Measurements from ENCODE around the gene NDC1.

NDC1 gene

DNA sequence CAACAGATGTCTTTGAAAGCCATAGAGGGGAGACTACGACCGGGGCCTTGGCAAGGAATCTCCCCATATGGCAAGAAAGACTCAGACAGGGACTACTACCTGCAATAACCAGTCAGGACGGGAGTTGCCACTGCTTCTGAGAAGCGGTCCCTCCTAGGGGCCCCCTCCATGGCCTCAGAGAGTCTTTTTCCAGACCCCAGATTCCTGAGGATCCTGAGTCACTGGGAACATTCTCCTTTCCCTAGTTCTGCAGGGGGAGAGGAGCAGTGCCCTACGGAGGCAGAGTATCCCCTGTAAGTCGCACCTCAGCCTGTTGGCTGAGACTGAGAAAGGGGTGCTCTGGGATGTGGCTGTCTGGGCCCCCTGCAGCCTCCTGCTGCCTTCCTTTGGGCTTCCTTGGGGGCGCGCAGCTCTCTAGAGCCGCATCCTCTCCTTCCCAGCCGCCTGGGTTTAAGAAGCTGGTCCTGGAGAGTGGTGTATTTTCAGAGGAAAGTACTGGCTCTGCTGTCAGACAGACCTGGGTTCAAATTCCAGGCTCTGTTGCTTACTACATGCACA, 107.0 kb downstream of the NDC1 start:
- no peak for DNase-seq (ENCODE audit: low read depth)

DNA sequence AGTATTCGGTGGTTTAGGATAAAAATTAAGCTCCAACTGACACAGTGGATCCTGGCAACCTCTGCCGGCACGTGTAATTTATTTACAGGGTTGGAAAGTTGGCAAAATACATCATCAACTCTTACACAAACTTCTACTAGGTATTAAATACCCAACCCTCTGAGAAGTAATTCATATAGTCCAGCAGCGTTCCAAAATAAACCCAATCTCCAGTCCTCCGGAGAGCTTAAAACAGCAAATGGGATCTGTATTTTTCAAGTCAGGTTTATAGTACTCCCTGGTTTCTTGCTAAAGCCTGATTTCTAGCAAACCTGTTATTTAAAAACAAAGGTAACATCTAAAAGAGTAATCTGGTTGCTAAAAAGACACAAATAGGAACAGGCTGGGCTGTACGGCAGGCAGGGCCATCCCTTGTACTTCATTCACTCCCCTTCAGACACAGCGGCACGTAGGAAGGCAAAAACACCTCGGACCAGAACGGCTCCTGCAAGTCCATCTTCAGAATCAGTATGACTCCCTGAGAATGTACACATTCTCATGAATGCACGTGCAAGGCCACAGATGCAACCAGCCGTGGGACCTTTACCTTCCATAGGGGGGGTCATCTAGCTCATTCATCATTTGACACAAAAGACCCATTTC, 107.8 kb downstream of the NDC1 start:
- no peak for DNase-seq (ENCODE audit: low read depth)

DNA sequence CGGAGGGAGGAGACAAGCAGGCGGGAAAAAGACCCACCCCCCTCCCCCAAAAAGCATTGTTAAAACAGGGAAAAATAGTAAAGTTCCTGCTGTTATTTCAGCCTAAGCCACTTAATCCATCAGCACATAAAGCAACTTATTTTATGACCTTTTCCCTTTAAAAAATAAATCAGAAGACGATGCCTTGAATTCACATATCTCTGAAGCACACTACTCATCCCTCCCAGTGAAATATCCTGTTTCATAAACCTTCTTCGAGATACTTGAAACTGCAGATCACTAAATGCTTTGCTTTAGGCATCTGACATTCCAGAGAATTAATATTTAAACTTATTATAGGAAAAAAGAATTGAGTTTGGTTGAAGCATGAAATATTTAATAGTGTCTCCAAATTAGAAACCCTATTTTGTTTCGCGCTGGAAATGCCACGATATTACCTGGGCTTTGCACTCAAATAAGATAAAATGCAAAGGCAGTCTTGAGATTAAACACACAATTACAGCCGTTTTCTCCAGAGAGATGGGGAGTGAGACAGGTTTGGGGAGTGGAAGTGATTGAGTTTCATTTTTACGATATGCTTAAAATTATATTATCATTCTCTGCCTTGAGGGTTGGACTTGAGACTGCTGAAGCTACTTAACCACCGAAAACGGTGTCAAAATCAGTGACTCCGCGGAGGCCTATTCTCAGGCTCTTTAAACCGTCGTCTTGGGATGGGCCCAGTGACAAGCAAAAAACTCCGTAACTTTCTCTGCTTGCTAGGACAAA, 108.5 kb downstream of the NDC1 start:
- no peak for DNase-seq (ENCODE audit: low read depth)

DNA sequence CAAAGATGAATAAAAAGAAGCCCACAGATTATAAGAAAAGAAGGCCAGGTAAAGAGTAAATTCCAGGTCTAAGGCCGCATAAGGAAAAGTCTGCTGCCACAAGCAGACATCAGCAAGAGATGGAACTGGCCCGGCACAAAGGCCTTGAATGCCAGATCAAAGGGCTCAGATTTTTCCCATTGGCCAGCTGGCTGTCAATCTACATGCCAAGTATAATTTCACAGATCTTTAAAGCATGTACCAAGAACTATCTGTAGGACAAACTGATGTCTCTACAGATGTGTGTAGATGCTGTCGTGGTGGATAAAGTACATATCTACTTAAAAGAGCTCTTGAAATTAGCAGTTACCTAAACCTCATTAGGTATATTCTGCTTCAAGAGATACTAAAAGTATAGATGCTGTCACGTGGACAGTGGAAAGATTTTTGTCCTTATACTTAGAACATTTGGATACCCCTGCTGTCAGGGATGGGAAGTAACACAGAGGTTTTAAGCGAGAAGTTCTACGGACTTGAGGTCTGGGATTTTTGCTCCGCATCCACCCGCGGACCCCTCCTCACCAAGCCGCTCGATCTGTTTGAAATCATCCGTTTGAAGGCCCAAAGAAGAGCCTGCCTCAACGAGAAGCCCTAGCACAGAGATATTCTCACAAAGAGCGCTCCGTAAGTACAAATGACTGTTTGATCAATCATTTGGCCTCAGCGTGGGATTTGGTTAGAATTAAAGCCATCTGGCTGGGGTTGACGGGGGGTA, 109.2 kb downstream of the NDC1 start:
- DNase-seq (ENCODE audit: low read depth): no peak

DNA sequence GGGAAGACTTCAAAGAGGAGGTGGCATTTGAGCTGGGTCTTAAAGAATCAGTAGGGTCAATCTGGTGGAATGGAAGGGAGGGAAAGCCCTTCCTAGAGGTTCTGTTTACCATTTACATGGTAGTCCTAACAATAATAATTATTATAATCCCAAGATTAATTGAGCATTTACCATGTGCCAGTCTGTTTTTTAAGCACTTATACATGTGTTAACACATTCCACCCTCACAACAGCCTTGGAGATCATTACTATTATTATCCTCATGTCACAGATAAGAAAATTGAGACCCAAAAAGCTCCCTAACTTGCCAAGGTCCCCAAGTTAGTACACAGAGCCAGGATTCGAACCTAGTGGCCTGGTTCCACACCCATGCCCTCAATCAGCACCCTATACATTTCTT, 109.9 kb downstream of the NDC1 start:
- no peak for DNase-seq (ENCODE audit: low read depth)

DNA sequence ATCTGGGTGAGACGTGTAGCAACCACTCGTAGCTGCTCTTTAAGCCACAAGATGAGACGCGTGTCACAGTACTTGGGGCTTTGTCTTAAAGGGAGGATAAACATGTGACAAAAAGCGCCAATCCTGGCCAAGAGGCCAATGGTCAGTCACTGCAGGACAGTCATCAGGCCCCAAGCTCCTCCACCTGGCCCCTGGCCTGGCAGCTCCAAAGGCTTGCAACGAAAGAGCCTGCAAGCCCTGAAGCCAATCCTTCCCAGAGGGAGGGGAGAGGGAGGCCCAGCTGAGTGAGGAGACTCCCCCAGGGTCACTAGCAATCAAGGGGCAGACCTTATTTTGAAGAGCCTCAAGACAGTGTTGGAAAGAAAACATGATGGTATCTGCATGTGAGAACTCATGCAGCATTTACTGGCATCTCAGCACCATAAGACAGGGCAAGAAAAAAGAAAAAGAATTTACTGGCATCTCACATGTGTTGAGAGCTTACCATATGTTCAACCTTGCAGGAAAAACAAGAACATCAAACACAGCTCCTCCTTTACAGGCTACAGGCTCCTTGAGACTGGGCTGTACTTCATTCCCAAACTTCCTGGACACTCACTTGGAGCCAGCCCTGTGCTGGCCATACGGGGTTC, 110.5 kb downstream of the NDC1 start:
- DNase-seq (ENCODE audit: low read depth): no peak

DNA sequence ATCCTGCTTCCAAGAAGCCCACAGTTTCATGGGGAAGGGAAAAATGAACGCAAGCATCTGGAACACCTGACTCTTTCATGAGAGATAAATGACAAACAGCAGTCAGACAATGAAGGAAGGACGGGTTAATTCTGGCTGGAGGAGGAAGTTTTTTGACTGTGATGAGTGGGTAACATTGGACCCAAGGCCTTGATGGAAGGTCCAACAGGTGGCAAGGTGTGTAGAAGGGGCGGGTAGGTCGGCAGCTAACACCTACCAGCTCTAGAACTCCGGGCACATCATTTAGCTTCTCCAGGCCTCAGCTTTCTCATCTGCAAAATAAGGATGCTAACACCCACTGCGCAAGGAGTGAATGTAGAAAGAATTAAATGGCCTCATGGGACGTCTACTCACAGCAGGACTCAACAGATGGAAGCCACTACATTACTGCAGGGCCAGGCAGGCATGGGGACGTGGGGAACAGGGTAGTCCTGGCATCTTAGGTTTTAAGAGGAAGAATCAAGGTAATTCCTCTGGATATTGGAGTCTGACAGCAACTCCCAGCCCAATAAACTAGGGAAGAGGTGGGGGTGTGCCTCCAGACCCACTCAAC, 112.0 kb downstream of the NDC1 start:
- no peak for DNase-seq (ENCODE audit: low read depth)

DNA sequence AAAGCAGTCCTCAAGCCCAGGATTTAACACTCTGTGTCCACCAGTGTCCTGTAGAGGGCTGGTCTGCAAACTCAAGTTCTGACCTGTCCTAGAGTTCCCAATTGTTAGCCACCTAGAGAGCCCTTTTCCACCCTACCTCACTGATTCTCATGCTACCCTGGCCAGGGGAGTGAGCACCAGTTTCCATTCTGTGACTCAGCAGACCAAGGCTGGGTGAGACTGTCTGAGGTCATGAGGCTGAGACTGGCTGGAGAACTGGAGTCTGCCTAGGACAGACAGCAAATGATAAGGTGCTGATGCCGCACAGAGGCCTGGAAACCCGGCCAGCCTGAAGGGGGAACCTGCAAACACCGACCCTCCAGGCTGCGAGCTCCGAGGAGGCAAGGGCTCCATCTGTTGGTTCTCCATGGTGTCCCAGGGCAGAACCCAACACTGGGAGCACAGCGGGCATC, 112.8 kb downstream of the NDC1 start:
- DNase-seq (ENCODE audit: low read depth): peak; percentile 49

DNA sequence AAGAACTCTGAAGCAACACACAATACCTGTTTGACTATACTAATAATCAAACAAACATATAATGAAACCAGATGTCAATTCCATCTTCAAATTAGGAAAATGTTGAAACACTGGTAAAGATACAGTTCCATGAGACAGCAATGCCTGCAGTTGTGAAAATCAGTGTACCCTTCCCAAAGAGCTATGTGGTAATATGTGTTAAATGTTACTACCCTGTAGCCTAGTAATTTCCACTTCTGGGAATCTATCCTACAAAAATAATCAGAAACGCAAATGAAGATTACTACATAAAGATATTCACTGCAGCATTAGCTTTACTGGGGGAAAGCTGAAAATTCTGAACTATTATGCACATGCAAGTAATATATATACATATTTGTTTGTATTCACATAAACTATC, 116.1 kb downstream of the NDC1 start:
- DNase-seq (ENCODE audit: low read depth): no peak

DNA sequence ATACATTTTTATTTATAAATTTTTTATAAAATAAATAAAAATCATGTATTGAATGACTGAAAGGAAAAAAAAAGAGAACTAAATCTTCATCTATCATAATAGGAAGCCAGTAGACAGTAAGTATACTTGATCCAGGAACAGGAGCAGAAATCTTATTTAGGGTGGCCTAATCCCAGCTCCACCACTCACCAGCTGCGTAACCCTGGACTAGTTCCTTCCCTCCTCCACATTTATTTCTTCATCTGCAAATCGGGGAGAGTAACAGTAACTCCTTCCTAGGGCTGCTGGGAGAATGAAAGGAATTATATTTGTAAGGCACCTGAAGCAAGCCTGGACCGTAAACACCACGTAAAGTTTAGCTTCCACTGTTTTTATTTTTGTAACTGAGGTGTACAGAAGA, 117.0 kb downstream of the NDC1 start:
- no peak for DNase-seq (ENCODE audit: low read depth)

DNA sequence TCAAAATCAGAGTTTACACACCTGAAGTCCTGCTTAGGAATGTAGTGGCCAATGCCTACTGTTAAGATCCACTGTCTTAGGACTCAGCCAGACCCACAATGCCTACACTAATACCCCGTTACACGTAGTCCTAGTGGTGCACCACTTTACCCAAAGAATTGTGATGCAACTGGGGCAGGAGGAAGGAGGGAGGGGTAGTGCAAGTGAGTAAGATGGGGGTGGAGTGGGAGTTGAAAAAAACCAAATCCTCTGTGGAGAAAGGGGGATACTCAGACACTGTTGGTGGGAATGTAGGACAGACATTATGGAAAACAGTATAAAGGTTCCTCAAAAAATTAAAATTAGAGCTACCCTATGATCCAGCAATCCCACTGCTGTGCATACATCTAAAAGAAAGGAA, 118.6 kb downstream of the NDC1 start:
- DNase-seq (ENCODE audit: low read depth): no peak

DNA sequence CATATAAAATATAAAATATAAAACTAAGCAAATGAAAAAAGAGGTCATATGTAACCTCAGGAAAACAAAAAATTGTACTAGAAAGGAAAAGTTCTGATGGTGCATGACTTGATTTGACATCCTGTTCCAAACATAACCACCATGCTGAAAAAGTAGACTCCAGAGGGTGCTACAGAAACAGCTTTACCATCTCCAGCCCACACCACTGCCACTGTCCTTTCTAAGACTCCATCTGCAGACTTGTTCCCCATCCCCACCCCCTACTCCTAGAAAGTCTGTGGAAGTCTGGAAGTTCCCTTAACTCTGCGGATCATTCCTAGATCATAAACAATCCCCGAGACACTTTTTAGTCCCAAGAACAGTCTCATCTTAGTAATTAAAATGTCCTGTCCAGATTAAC, 119.7 kb downstream of the NDC1 start:
- no peak for DNase-seq (ENCODE audit: low read depth)

DNA sequence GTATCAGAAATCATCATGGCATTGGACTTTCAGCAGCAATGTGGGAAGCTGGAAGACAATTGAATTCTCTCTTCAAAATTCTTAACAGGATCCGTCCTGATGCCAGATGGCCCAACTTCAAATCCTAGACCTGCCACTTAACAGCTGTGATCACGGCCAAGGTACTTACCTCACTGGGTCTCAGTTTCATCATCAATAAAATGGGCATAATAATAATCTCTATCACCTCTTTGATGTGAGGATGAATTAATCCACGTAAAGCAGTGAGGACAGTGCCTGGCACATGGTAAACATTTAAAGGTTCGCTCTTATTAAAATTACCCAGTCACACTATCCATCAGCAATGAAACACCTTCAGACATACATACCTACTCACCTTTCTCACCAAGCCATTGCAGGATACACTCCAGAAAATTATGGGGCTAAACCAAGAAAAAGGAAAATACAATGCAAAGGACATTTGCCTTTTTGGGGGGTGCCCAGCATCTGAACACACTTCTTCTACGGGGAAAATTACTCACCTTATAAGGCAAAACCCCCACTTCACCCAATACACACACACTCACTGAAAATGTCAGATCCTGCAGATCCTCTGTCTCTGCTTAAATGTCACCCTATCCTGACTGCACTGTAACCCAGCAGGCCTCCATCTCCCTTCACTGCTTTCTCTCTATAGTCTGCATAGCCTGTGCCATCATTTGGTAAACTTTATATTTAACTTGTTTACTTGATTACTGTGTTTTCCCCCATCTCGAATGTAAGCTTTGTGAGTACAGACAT, 120.9 kb downstream of the NDC1 start:
- DNase-seq (ENCODE audit: low read depth): no peak

DNA sequence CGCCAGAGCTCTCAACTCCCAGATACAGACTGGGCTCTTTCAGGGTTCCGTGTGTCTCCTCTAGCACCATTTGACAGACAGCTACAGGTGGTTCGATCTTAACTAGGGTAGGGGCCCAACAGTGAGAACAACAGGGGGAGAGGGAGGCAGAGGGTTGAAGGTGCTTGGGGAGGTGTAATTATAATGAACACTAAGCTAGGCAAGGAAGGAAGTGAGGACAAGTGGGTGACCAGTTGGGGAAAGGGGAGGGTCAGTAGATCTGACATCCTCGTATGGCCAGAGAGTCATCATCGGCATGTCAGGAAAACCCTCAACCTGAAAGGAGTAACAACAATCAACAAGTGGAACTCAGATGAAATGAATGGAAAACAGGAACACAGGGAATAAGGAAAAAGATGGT, 121.9 kb downstream of the NDC1 start:
- no peak for DNase-seq (ENCODE audit: low read depth)

DNA sequence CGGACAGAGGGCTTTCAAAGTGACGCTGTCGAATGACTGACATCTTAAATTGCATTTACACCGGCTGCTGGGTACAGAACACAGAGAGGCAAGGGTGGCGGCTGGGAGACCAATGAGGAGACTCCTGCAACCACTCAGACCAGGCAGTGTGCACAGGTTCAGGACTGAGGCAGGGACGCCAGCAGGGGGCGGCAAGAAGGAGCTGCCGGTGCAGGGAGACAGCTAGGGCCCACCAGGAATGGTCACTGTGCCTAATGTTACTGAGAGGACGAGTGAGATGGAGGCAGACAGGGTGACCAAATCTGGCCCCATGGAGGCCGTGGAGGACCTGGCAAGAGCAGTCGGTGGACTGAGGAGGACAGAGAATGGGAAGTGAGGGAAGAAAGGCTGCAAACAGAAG, 122.6 kb downstream of the NDC1 start:
- peak; percentile 55 for DNase-seq (ENCODE audit: low read depth)

Measured in ELR (cell line).